Ovary (tissue), 9 donors: ENCODE measurements around the gene FOXC1. TPM values are rescaled to one million over a fixed set of nuclear protein-coding genes. Genes with fewer than 3 reads are reported as not detected.

Source experiments
- DNase-seq, 5 donors: peaks; one replicate each; pipeline ENCODE4 v3.0.0-alpha.2; 2019 to 2020
- H3K27ac ChIP-seq, 2 donors: fragments of 200-600 bp; one replicate each; pipeline versions ENCODE4 v1.5.1 to v1.8.0; 2019 to 2022
- H3K27me3 ChIP-seq: fragments of 200-600 bp; one replicate; pipeline ENCODE4 v1.8.0; 2022
- H3K36me3 ChIP-seq: fragments of 200-600 bp; sonication (generic); one replicate; pipeline ENCODE4 v1.5.1; 2019
- H3K4me1 ChIP-seq: one replicate; pipeline ENCODE4 v1.8.1; 2013; ENCODE audit warnings: mild to moderate bottlenecking, moderate library complexity; ENCODE audit not compliant: insufficient read depth
- H3K4me3 ChIP-seq: fragments of 200-600 bp; sonication (generic); one replicate; pipeline ENCODE4 v1.5.1; 2017
- H3K9me3 ChIP-seq, 2 donors: fragments of 200-600 bp in 1 of 2; sonication (generic) in 1 of 2; one replicate each; pipeline versions ENCODE4 v1.5.1 to v1.8.1; 2013 to 2019; ENCODE audit warnings: mild to moderate bottlenecking in 1 of 2, moderate library complexity in 1 of 2
- EP300 ChIP-seq: sonication (generic); formaldehyde crosslinking; IDR thresholded peaks from one replicate; pipeline ENCODE4 v1.6.1; 2017; ENCODE audit warnings: antibody characterized with exemption
- POLR2A ChIP-seq: fragments of 450-650 bp; IDR thresholded peaks from one replicate; pipeline ENCODE4 v1.6.1; 2017; ENCODE audit warnings: antibody characterized with exemption, mild to moderate bottlenecking, moderate library complexity
- WGBS, 3 donors: extraction: QIAGEN DNeasy Blood & Tissue Kit in 1 of 3; methylation state at CpG; one replicate each; pipeline versions ENCODE4 v1.1.5 to v1.1.7; 2013 to 2017; 5-methylcytosine and 5-hydroxymethylcytosine counted together
- intact Hi-C, 4 donors: fragments of 100-400 bp; cut with DNase I; formaldehyde crosslinking; loops; one replicate each; pipeline versions ENCODE4 v1.11.0 to v1.15.1; 2022 to 2023
- polyA plus RNA-seq, 2 donors: library from polyadenylated mRNA; stranded (reverse); fragments of 200-250 nt in 1 of 2; fragments of 350-450 nt in 1 of 2; fragmentation: Illumina TruSeq in 1 of 2; extraction: RNeasy Lipid Tissue Mini Kit (QIAGEN cat#74804) in 1 of 2; gene quantifications; one replicate each; pipeline ENCODE4 v1.2.3, GENCODE V29; 2013 to 2014
- total RNA-seq, 7 donors: library from RNA; depleted of rRNA in 2 of 7; stranded (reverse); fragments of >200 nt in 2 of 7; fragmentation: NEBNext Ultra II Directional in 3 of 7; extraction: Animal tissue kit (Norgen Biotek cat#: 25700) in 3 of 7; gene quantifications; one replicate each; pipeline versions ENCODE4 v1.1.0 to v1.2.4, GENCODE V29; 2016 to 2023
- TF ChIP-seq, protein P1 (sequence below), 3 donors: fragments of 450-650 bp in 2 of 3; fragments of 200-600 bp in 1 of 3; IDR thresholded peaks; one replicate each; pipeline versions ENCODE4 v1.5.1 to v1.8.0; 2016 to 2022; ENCODE audit warnings: antibody characterized with exemption in 3 of 3, mild to moderate bottlenecking in 1 of 3
- donor health status: DM: no; HTN: no; CAD: no; lungs with moderate emphysema.
- donor health status: DM: no; HTN: no; CAD: no.
- donor health status: Bipolar disorder and iron deficiency.
- donor health status: DM: yes; HTN: yes; CAD: no.
- donor health status: DM: no; HTN: no; CAD: no.
- donor health status: DM: yes; HTN: yes; CAD: no.

FOXC1 gene
- total and polyA plus RNA-seq, 9 donors: 4.3 to 21.2 (median 6.5) TPM

DNA sequence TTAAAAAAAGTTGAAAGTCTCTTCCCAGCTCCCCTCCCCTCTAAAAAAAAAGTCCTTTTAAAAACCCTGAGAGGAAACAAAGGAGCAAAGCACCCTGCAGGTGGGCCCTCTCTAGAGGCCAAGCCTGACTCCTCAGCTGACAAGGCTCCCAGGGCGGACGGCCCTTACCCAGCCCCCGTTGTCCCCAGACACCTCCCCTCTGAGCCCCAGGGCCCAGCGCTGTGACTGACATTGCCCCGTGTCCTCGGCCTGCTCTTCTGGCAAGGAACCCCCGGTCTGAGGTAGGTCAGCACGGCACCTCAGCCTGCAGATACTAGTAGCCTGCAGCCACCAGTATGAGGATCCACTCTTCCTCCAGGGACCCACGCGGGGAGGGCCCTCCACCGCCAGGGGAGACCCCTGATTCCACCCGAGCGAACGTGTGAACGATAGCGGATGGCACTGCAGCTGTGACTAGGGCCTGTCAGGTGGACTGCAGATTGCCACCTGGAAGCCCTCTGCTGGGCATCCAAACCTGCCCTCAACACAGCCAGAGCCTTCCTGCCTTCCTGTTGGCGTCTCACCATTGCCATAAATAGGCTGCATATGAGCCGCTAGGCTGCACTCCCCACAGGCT lies 34.2 kb downstream of the FOXC1 start:
- Histone ChIP-seq H3K27me3 (no peaks in the 10 kb centered on the region), H3K36me3 (no peaks in the 10 kb centered on the region), H3K4me3 (no peak overlapping the region), H3K27ac (no peak overlapping the region), H3K4me1 (no peaks in the 10 kb centered on the region), H3K9me3 (no peaks in the 10 kb centered on the region)
- intact Hi-C loops: no loop called here
- 87 to 88% (median 88%) methylated on average over 18 of the region's 18 CpGs for WGBS, 3 donors
- TF ChIP-seq POLR2A (no peak), EP300 (no peak)
- TF ChIP-seq, protein P1, sequence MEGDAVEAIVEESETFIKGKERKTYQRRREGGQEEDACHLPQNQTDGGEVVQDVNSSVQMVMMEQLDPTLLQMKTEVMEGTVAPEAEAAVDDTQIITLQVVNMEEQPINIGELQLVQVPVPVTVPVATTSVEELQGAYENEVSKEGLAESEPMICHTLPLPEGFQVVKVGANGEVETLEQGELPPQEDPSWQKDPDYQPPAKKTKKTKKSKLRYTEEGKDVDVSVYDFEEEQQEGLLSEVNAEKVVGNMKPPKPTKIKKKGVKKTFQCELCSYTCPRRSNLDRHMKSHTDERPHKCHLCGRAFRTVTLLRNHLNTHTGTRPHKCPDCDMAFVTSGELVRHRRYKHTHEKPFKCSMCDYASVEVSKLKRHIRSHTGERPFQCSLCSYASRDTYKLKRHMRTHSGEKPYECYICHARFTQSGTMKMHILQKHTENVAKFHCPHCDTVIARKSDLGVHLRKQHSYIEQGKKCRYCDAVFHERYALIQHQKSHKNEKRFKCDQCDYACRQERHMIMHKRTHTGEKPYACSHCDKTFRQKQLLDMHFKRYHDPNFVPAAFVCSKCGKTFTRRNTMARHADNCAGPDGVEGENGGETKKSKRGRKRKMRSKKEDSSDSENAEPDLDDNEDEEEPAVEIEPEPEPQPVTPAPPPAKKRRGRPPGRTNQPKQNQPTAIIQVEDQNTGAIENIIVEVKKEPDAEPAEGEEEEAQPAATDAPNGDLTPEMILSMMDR (IDR thresholded peaks at IDR 0.05): no peak
- no peak for DNase-seq

DNA sequence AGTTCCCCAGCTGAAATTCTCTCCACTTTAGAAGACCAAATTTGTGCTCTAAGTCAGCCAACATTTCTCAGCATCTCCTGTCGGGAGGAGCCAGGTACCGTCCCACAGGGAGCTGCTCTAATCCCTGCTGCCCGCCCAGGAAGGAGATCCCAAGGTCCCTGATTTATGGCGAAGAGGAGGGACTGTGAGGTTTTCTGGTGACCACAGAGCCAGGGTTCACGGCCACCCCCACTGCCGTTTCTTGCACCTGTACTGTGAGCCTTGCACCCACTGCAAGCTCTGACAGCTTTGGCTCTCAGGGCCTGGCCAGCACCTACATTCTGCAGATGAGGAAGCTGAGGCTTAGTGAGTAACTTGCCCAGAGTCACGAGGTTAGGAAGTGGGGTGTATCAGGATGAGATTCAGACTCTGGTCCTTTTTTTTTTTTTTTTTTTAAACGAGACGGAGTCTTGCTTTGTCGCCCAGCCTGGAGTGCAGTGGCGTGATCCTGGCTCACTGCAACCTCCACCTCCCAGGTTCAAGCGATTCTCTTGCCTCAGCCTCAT lies 34.9 kb downstream of the FOXC1 start:
- no peak overlapping the region for H3K4me3 ChIP-seq
- no peaks in the 10 kb centered on the region for H3K9me3 ChIP-seq
- no peaks in the 10 kb centered on the region for H3K4me1 ChIP-seq
- no peaks in the 10 kb centered on the region for H3K27me3 ChIP-seq
- no peak for DNase-seq
- H3K36me3 ChIP-seq: no peaks in the 10 kb centered on the region
- WGBS, 3 donors: 79 to 81% (median 80%) methylated on average over 12 of the region's 12 CpGs
- H3K27ac ChIP-seq: no peak overlapping the region
- intact Hi-C loops: no loop called here
- TF ChIP-seq POLR2A (no peak), EP300 (no peak)
- TF ChIP-seq, protein P1 (IDR thresholded peaks at IDR 0.05): no peak

DNA sequence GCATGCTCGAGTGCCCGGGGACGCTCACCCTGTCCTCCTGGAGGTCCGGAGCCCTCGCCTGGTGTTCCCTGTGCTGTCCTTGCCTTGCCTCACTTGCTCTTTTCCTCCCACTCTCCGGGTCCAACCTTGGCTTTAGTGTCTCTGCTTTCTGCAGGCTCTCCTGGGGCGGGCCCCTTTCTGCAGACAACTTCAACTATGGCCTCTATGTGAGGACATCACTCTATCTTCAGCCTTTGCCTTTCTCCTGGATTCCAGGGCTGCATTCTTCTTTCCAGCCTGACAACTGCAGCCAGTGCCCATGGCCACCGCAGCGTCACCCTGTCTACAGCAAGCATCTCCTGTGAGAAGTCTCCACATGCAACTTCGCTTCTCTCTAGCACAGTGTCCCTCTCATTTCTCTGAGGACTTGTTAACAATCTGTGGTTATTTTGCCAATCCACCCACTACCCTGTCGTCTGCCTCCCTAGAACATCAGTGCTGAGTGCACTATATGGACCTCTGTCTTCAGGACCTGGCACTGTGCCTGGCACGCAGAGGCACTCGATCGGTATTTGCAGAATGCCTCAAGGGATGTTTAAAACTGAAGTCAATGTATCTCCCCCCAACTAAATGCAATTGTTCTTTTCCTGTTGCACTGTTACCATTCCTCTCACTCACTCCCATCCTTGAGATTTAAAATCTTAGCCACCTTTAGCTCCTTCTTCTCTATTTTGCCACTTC lies 35.9 kb downstream of the FOXC1 start:
- intact Hi-C loops: no loop called here
- H3K4me1 ChIP-seq: no peaks in the 10 kb centered on the region
- no peak overlapping the region for H3K27ac ChIP-seq
- TF ChIP-seq POLR2A (no peak), EP300 (no peak)
- TF ChIP-seq, protein P1 (IDR thresholded peaks at IDR 0.05): no peak
- H3K27me3 ChIP-seq: no peaks in the 10 kb centered on the region
- no peak for DNase-seq
- H3K9me3 ChIP-seq: no peaks in the 10 kb centered on the region
- H3K4me3 ChIP-seq: no peak overlapping the region
- H3K36me3 ChIP-seq: no peaks in the 10 kb centered on the region
- 84 to 89% (median 85%) methylated on average over 14 of the region's 14 CpGs for WGBS, 3 donors

DNA sequence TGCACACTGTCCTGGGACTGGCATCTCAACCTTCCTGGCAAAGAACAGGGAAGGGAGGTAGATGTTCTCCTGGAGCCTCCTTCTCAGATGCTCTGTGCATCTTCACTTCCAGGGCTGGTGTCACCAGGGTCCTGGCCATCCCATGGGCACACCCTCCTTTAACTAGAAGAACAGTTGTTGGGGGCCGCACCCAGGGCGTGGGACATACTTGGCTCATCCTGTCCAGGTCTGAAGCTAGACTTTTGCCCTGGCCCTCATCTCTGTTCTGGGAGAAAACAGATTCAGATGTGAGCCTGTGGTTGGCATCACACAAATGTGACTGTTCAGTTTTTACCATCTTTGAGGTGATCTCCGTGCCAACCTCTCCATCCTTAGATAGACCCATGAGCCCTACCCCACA lies 41.6 kb downstream of the FOXC1 start:
- H3K27ac ChIP-seq: no peak overlapping the region
- no peak for DNase-seq
- no peaks in the 10 kb centered on the region for H3K9me3 ChIP-seq
- H3K27me3 ChIP-seq: no peaks in the 10 kb centered on the region
- H3K4me3 ChIP-seq: no peak overlapping the region
- 95 to 100% (median 99%) methylated on average over 3 of the region's 3 CpGs for WGBS, 3 donors
- H3K4me1 ChIP-seq: no peaks in the 10 kb centered on the region
- intact Hi-C loops: loop anchor here in 1 of 4 donors (5.0 kb wide), 1 partner anchor 1139 kb away; no protein-coding TSS in a partner anchor
- H3K36me3 ChIP-seq: no peaks in the 10 kb centered on the region
- TF ChIP-seq, protein P1 (IDR thresholded peaks at IDR 0.05): no peak
- TF ChIP-seq POLR2A: no peak
- no peak for TF ChIP-seq EP300
